HCT116 (cell line): ENCODE results near the gene RNF150. TPM values are rescaled to one million over a fixed set of nuclear protein-coding genes. Genes with fewer than 3 reads are reported as not detected.

Experiments used
- ATAC-seq: fragments of 200-7000 bp; cut with Tn5 transposase; 2 replicates; pipeline ENCODE4 v1.9.1; 2020; ENCODE audit warnings: mild to moderate bottlenecking, moderate library complexity
- BruUV-seq: library from RNA; stranded (reverse); fragments of 400-500 nt; replicated peaks from 2 replicates; lab custom pipeline; 2021; lab: Mats Ljungman, UMichigan
- CTCF ChIA-PET: fragments of 300-600 bp; sonication (Branson Sonifier 250); formaldehyde crosslinking; loops from one replicate; lab custom pipeline; 2021; ENCODE audit warnings: antibody characterized with exemption; lab: Charles Lee
- POLR2A ChIA-PET: fragments of 300-600, 350-600 bp; sonication (Branson Sonifier 250); formaldehyde crosslinking; loops from one replicate; lab custom pipeline; 2021; ENCODE audit warnings: antibody characterized with exemption; lab: Charles Lee
- RAD21 ChIA-PET, 2 experiments: fragments of 300-600 bp; sonication (Branson Sonifier 250); formaldehyde crosslinking; loops; one replicate each; lab custom pipeline; 2023; ENCODE audit warnings: low total read pairs in 2 of 2; ENCODE audit not compliant: uncharacterized antibody in 2 of 2, unreplicated experiment in 2 of 2, low non-redundant PET in 1 of 2; lab: Charles Lee
- DNase-seq: peaks from one replicate; pipeline ENCODE4 v3.0.0-alpha.2; 2010; ENCODE audit warnings: low read depth, low spot score
- H2AFZ ChIP-seq: fragments of 200-600 bp; shearing (Covaris generic), sonication (generic); 2 replicates; pipeline ENCODE4 v1.6.1; 2017; ENCODE audit warnings: low read depth, mixed run types, mixed read lengths, antibody characterized with exemption, low read length; ENCODE audit not compliant: poor library complexity, severe bottlenecking
- H3K27ac ChIP-seq: 2 replicates; pipeline ENCODE4 v1.5.1; 2012; ENCODE audit warnings: low read depth, low read length
- H3K27me3 ChIP-seq: fragments of 200-600 bp; sonication (generic); 2 replicates; pipeline ENCODE4 v1.6.1; 2016; ENCODE audit warnings: mixed run types, low read length, mixed read lengths; ENCODE audit not compliant: insufficient read depth
- H3K36me3 ChIP-seq, 2 experiments: fragments of 200-500 bp in 1 of 2; fragments of 200-600 bp in 1 of 2; sonication (Bioruptor generic) in 1 of 2; sonication (generic) in 1 of 2; 2 replicates each; pipeline versions ENCODE4 v1.5.1 to v1.6.1; 2014 to 2016; ENCODE audit warnings: low read length in 2 of 2, inconsistent platforms in 1 of 2, mixed read lengths in 1 of 2, mixed run types in 1 of 2; ENCODE audit not compliant: insufficient read depth in 2 of 2, control insufficient read depth in 1 of 2
- H3K4me1 ChIP-seq, 2 experiments: fragments of 200-600 bp in 1 of 2; sonication (generic) in 1 of 2; 2 replicates each; pipeline versions ENCODE4 v1.5.1 to v1.6.1; 2012 to 2017; ENCODE audit warnings: low read length in 2 of 2, inconsistent platforms in 1 of 2, mild to moderate bottlenecking in 1 of 2, mixed read lengths in 1 of 2, mixed run types in 1 of 2, moderate library complexity in 1 of 2; ENCODE audit not compliant: insufficient read depth in 2 of 2, control insufficient read depth in 1 of 2
- H3K4me2 ChIP-seq: fragments of 200-600 bp; sonication (generic); 2 replicates; pipeline ENCODE4 v1.6.1; 2017; ENCODE audit warnings: mixed run types, low read length, mixed read lengths
- H3K4me3 ChIP-seq, 2 experiments: fragments of 200-600 bp in 1 of 2; sonication (generic) in 1 of 2; replicated peaks in 1 of 2; 2 replicates each; pipeline ENCODE4 v1.5.1; 2011 to 2016; ENCODE audit warnings: low read length in 2 of 2, control low read depth in 1 of 2, low read depth in 1 of 2, mild to moderate bottlenecking in 1 of 2, mixed read lengths in 1 of 2, mixed run types in 1 of 2
- H3K79me2 ChIP-seq: fragments of 200-600 bp; sonication (generic); 2 replicates; pipeline ENCODE4 v1.6.1; 2017; ENCODE audit warnings: mild to moderate bottlenecking, mixed run types, low read length, moderate library complexity, mixed read lengths; ENCODE audit not compliant: insufficient read depth
- H3K9ac ChIP-seq: fragments of 200-600 bp; sonication (generic); 2 replicates; pipeline ENCODE4 v1.6.1; 2016; ENCODE audit warnings: low read length, mixed read lengths
- H3K9me2 ChIP-seq: fragments of 200-600 bp; sonication (generic), shearing (Covaris generic); 2 replicates; pipeline ENCODE4 v1.6.1; 2017; ENCODE audit warnings: mixed run types, mild to moderate bottlenecking, moderate library complexity; ENCODE audit not compliant: insufficient read depth
- H3K9me3 ChIP-seq, 2 experiments: fragments of 200-500 bp in 1 of 2; fragments of 200-600 bp in 1 of 2; sonication (Bioruptor generic) in 1 of 2; sonication (generic) in 1 of 2; 2 replicates each; pipeline ENCODE4 v1.6.1; 2014 to 2017; ENCODE audit warnings: low read length in 2 of 2, mixed read lengths in 2 of 2, inconsistent platforms in 1 of 2, low read depth in 1 of 2, mild to moderate bottlenecking in 1 of 2, mixed run types in 1 of 2, moderate library complexity in 1 of 2; ENCODE audit not compliant: control insufficient read depth in 1 of 2, insufficient read depth in 1 of 2
- H4K20me1 ChIP-seq: fragments of 200-600 bp; sonication (generic), shearing (Covaris generic); 2 replicates; pipeline ENCODE4 v1.6.1; 2017; ENCODE audit warnings: mixed run types, mild to moderate bottlenecking, moderate library complexity; ENCODE audit not compliant: insufficient read depth
- CBX3 ChIP-seq: IDR thresholded peaks from 2 replicates; pipeline ENCODE4 v1.6.1; 2012; ENCODE audit warnings: low read depth
- CEBPB ChIP-seq: IDR thresholded peaks from 2 replicates; pipeline ENCODE4 v1.6.1; 2012; ENCODE audit warnings: low read depth
- ELF1 ChIP-seq: IDR thresholded peaks from 2 replicates; pipeline ENCODE4 v1.6.1; 2012; ENCODE audit warnings: low read depth, borderline replicate concordance
- EZH2 ChIP-seq: fragments of 200-600 bp; sonication (generic); IDR thresholded peaks from 2 replicates; pipeline ENCODE4 v1.6.1; 2017; ENCODE audit warnings: antibody characterized with exemption, mixed run types
- EZH2phosphoT487 ChIP-seq: fragments of 200-600 bp; IDR thresholded peaks from 2 replicates; pipeline ENCODE4 v1.6.1; 2018; ENCODE audit warnings: antibody characterized with exemption, borderline replicate concordance
- FOSL1 ChIP-seq: IDR thresholded peaks from 2 replicates; pipeline ENCODE4 v1.6.1; 2012; ENCODE audit warnings: low read depth
- intact Hi-C: fragments of 100-400 bp; cut with micrococcal nuclease; formaldehyde crosslinking; loops from 2 replicates; pipeline ENCODE4 v1.10.0; 2022
- total RNA-seq: library from RNA; stranded (reverse); gene quantifications from one replicate; pipeline ENCODE4 v1.2.1, GENCODE V29; 2021; ENCODE audit not compliant: unreplicated experiment
- TF ChIP-seq, protein P1 (sequence below): IDR thresholded peaks from 2 replicates; pipeline ENCODE4 v1.6.1; 2012
- TF ChIP-seq, protein P2 (sequence below), 3 experiments: fragments of 200-600 bp in 1 of 3; sonication (generic) in 1 of 3; IDR thresholded peaks in 2 of 3; conservative IDR thresholded peaks in 1 of 3; 2 replicates each; pipeline ENCODE4 v1.5.1; 2012 to 2017; ENCODE audit warnings: low read depth in 2 of 3, low read length in 2 of 3, antibody characterized with exemption in 1 of 3, borderline replicate concordance in 1 of 3, control low read depth in 1 of 3, mild to moderate bottlenecking in 1 of 3, mixed read lengths in 1 of 3, mixed run types in 1 of 3, moderate library complexity in 1 of 3; ENCODE audit not compliant: insufficient read depth in 1 of 3

RNF150 gene
- total RNA-seq, 1 experiment from 2014 or later = 0.07 TPM

DNA sequence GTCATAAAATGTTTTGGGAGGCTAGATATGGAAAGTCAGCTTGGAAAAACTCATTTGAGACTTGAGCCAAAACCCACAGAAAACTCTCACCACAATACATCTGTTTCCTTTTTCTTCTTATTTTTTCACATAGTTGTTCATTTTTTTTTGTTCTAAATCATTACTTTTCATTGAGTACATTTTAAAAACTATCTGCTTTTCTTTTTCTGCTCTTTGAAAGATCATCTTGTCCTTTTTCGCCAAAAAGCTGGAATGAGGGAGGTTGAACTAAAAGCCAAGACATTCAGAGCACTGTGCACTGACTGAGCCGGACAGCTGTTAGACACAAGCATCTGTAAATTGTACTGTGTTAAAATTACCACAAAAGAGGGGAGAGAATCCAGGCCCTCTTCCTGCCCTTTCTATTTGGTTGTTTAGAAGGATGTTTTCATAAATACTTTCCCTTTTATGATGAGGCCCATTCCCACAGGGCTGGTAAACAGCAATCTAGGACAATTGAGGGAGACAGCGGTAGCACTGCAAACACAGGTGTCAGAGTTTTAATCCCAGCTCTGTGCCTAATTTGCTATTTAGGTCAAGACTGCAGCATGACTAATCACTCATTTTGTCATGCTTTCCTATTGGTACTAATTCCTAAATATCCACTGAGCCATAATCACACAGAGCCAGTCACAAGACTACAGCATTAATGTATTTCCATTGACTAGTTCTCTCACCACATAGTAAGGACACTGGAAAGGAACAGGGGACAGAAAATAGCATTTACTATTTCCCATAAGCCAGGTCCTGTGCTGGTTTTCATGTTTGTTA, 7.3 kb upstream of the RNF150 start (continued):
- TF ChIP-seq, protein P1, sequence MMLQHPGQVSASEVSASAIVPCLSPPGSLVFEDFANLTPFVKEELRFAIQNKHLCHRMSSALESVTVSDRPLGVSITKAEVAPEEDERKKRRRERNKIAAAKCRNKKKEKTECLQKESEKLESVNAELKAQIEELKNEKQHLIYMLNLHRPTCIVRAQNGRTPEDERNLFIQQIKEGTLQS = no peak
- no peak for TF ChIP-seq CBX3
- TF ChIP-seq, protein P2, sequence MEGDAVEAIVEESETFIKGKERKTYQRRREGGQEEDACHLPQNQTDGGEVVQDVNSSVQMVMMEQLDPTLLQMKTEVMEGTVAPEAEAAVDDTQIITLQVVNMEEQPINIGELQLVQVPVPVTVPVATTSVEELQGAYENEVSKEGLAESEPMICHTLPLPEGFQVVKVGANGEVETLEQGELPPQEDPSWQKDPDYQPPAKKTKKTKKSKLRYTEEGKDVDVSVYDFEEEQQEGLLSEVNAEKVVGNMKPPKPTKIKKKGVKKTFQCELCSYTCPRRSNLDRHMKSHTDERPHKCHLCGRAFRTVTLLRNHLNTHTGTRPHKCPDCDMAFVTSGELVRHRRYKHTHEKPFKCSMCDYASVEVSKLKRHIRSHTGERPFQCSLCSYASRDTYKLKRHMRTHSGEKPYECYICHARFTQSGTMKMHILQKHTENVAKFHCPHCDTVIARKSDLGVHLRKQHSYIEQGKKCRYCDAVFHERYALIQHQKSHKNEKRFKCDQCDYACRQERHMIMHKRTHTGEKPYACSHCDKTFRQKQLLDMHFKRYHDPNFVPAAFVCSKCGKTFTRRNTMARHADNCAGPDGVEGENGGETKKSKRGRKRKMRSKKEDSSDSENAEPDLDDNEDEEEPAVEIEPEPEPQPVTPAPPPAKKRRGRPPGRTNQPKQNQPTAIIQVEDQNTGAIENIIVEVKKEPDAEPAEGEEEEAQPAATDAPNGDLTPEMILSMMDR (IDR thresholded peaks at IDR 0.05 in 2 of 3, conservative IDR thresholded peaks at IDR 0.05 in 1 of 3; ENCODE audit: borderline replicate concordance in 1 of 3, insufficient read depth in 1 of 3, low read depth in 2 of 3, low read length in 2 of 3) = no peak
- TF ChIP-seq CEBPB = no peak
- no peak for TF ChIP-seq EZH2

DNA sequence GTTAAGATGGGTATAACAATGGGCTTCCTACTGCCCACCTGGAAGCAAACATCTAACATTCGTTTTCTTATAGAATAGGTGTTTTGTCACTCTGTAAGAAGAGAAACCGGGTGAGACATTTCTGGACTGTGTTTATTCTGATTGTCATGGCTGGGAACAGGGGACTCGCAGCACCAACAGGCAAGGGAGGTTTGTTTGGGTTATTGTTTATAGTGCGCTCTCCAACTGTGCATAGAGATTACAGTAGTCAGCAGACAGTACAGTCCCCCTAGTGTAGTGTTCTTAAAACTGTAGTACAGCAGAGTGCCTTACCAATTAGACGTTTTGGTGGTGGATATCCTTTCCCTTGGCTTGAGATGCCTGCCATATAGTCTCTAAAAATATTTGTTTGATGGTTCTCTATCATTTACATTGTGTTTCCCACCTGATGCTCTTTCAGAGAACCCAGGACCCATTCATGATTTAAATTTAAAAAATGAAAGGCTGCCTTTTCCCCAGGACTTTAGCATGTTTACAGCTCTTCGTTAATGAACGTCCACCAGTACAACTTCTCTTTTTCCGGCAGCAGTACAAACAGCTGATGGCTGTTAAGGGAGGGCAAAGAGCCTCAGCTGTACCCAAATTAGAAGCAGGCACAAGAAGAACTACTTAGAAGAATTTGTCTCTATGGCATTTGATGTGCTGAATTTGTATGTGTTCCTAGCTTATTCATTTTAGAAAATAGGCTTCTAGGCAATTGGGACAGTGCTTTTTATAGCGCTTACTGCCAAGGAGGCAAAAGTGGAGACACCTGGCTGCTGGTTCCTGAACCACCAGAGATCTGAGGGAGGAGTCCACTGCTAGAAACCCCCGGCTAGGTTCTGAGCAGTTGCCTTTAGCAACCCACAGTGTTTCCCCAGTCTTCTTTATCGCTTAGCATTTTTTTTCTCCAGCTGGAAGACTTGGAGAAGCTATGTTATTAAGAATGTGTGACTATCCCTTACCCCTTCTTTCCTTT, 1.0 kb upstream of the RNF150 start:
- Histone ChIP-seq H3K4me3 (no peak overlapping the region), H3K9me3 (no peaks in the 10 kb centered on the region), H3K79me2 (no peaks in the 10 kb centered on the region), H3K27ac (no peak overlapping the region), H3K4me1 (no peaks in the 10 kb centered on the region), H4K20me1 (no peaks in the 10 kb centered on the region), H3K9ac (no peak overlapping the region), H2AFZ (no peak overlapping the region), H3K36me3 (no peaks in the 10 kb centered on the region), H3K27me3 (no peaks in the 10 kb centered on the region), H3K9me2 (no peaks in the 10 kb centered on the region), H3K4me2 (no peak overlapping the region)
- CTCF ChIA-PET = no interaction called here
- BruUV-seq = no TSS peak
- RAD21 ChIA-PET = interaction anchor here in 1 of 2 experiments (0.6 kb wide), 1 partner anchor 21 kb away, joined by 3 read pairs; no protein-coding TSS in a partner anchor
- TF ChIP-seq FOSL1 = no peak
- TF ChIP-seq ELF1 = no peak
- no peak for TF ChIP-seq EZH2phosphoT487
- ATAC-seq (no peak), DNase-seq (no peak)
- POLR2A ChIA-PET = no interaction called here
- intact Hi-C loops = no loop called here
